Stimulated activated CD4-positive, alpha-beta T cell treated with anti-CD3 and anti-CD28 coated beads, Interleukin-15, amount 100 ng/mL, for 48 hours (primary cell): ENCODE data around the gene PIGU.

Experiments
- DNase-seq, 2 donors: peaks; one replicate each; pipeline ENCODE4 v3.0.0-alpha.2; 2020; ENCODE audit warnings: low read depth in 2 of 2

Gene PIGU

DNA sequence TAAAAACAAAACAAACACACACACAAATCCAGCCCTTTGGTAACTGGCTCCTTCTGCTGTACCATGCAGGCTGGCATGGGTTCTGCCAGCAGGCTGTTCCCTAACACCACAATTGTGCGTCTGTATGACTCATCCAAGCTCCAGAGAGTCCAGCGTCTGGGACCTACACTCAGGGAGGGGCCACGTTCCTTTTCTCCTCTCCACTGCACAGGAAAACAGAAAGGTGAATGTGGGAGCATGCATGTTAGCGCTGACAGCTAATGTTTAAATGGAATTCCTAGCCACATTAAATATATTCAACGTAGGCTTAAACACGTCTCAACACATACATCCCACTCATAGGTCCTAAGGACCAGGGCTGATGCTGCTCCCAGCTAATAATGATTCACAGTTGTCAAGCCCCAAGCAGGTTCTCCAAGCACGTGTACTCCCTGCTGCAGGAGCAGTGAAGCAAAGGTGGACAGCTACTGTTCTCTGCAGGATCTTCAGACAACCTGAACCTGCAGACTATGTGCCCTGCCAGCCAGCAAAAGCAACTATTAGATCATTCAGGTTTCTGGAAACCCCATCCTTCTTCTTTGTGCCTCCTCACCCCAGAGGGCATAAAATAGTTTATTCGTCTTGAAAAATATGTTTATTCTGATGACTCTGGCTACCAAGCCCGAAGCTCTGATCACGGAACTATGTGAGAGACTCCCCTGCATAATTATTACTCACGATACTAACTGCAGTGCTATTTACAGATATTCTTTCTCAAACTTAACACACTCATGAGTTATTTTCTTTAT is 97.5 kb downstream of the PIGU start:
- DNase-seq = no peak

DNA sequence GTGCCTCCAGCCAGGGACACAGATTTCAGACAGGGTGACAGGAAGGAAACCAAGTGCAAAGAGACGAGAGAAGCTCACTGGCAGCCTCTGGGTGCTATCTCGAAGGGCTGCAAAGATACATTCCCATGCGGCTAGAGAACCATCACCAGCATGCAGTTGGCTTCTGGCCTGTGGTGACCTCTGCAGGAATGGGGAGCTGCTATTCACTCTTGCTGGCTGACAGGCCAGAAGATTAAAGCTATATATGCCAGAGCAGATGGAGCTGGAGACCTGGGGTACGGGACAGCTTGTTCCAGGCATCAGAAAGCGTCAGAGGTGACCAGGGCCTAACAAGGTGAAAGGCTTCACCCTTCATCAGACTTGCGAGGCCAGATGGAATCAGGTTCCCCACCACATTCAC is 98.4 kb downstream of the PIGU start:
- DNase-seq = no peak

DNA sequence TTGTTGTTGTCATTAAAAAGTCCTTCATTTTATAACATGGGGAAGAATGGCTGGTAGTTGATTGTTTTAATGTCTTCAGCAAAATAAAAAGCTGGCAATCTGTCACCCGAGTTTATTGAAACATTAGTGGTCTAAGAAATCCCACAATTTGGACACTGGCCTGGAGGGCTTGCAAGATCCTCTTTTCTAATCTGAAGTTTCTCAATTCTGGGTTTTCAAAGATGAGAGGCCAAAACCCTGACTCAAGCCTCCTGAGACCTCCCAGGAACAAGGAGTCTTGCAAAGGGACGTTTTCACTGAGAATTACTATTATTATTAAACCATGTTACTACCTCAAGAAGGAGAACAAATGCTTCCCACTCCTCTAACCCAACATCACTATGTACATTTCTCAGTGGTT is 98.9 kb downstream of the PIGU start:
- no peak for DNase-seq

GRCh38 chr20:34577061-34577460 is 99.8 kb downstream of the PIGU start:
- no peak for DNase-seq

- DNase-seq = no peak
Observed at GRCh38 chr20:34575756-34576155, 101.1 kb downstream of the PIGU start.

DNA sequence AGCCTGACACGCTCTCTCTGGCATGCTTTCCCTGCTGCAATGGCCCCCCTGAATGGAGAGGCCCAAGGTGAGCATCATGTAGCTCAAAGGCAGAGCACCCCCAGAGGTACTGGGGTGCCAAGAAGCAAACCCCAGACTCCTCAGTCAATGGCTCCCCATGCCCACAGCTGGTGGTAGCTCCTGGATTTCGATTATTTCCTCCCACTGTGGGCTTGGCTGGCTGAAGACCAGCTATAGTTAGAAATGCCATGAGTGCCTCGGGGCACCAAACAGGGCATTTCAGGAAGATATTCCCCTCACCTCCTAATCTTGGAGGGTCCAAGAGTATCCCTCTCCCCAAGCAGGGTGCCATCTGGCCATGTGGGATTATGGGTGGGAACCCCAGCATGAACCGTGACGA is 101.6 kb downstream of the PIGU start:
- DNase-seq = no peak

- no peak for DNase-seq
Observed at GRCh38 chr20:34574861-34575260, 102.0 kb downstream of the PIGU start.

GRCh38 chr20:34574426-34574825 is 102.5 kb downstream of the PIGU start:
- DNase-seq = no peak

GRCh38 chr20:34573541-34574300 is 103.2 kb downstream of the PIGU start:
- no peak for DNase-seq

DNA sequence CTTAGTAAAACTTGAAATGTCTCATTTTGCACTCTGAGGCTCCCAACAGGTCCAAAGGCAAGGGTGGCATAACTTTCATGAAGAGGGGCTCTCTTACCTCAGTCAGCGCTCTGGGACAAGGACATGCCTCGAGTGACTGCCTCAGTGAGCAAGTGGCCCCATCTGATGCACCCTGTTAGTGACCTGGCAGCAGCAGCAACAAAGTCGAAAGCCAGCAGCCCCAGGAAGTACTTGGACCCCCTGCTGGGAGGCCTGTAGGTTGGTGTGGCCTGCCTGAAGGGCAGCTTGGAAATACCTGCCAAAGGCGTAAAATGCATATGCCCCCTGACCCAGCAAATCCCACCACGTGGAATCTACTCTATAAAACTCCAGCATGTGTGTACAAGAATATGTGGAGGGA is 105.1 kb downstream of the PIGU start:
- no peak for DNase-seq

DNA sequence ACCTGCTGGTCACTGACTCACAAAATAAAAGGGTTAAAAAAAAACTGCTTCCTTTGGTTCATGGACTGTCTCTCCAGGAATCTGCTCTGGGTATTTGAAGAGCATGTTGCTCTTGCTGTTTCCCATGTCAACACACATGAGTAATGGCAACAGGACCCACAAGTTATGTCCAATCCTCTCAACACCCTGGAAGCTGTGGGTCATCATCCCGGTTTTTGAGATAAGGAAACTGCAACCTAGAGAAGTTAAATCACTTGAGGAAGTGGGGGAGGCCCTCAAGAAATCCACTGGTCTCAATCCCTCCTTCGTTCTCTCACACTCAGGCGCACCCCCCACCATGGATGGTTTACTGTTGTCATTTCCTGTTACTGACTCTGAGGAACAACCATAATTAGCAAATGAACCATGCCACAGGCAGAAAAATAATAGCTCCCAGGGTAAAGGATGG is 106.0 kb downstream of the PIGU start:
- no peak for DNase-seq

DNA sequence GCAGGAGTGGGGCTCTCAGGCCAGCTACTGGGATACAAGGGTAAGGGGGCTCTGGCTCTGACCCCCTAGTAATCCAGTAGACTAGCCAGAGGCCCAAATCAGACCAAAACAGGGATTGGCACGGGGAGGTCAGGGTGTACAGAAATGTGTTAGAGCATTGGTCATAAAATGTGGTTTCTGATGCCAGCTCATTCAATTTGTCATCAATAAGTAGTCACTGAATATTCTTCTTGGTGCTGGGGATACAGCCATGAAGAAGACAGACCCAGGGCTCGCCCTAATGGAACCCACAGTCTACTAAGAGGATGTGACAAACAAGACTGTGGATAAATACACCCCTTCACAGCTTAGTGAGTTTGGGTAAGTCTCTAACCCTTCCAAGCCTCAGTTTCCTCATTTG is 107.3 kb downstream of the PIGU start:
- DNase-seq = no peak

DNA sequence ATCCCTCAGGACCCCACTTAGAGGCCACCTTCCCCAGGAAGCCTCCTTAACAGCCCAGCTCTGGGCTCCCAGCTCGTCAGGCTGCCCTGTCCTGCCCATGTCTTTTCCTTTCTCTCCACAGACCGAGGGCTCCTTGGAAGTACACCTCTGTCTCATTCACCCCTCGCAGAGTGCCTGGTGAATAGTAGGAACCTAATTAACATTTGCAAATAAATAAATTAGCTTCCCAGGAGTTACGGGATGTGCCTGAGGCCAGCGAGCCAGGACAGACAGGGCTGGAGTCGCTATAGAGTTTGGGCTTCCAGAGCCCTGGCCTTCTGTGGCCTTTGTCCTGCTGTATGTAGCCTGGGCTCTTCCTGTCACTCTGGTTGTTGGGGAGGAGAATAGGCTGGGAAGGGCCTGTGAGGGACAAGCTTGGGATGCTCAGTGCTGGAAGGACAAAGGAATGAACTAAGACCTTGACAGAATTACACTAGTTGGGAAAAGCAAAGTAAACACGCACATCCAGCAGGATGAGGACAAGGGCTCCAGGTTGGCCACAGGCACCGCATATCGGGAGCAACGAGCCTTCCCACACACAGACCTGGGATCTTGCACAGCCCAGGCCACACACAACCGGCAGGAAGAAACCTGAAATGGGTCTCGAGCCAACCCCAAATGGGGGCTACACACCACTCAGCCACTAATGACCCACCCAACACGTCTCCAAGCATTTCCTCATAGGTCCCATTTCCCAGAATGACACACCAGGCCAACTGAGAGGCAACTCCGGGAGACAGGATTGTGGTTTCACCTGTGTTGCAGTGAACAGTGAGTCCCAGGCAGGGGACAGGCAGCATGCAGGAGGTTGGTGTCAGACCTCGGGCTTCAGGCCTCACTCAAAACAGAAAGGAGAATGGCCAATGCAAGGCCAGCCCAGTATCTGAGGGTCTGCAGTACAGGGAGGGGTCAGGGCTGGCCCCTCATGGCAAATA is 108.7 kb downstream of the PIGU start:
- no peak for DNase-seq

GRCh38 chr20:34566978-34567891 is 109.7 kb downstream of the PIGU start:
- no peak for DNase-seq

DNA sequence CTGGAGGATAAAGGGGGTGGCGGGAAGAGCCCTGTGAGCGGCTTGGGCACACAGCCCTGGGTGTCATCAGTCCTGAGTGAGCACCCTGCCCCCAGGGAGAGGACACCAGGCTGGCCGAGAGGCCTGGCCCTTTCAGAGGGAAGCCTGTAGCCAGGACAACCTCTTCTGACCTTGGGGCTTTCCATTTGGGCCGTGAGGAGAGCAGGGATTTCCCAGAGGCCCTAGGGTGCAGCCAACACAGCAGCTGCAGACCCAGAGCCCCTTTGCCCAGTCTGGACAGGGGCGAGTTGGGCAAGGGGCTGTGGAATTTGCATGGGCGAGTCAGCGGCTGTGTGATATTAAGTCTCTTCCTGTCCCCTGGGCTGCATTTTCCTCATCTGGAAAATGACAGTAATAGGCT is 112.1 kb downstream of the PIGU start:
- no peak for DNase-seq

- no peak for DNase-seq
Observed at GRCh38 chr20:34562641-34563040, 114.3 kb downstream of the PIGU start.

DNA sequence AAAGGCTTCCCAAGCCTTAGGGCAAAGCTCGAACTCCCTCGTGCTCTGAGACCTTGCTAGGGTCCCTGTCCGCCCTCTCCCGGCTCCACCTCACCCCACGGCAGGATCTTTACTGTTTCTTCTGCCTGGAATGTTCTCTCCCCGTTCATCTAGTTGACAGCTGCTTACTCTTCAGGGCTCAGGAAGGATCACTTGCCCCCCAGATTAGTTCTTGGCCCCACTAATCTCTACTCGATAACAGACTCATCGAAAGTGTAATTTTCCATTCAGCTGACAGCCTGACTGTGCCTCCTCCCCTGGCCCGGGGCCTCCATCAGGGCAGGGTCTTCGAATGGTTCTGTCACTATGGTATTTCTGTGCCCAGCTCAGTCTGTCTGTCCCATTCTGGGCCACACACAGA is 115.2 kb downstream of the PIGU start:
- DNase-seq = no peak

DNA sequence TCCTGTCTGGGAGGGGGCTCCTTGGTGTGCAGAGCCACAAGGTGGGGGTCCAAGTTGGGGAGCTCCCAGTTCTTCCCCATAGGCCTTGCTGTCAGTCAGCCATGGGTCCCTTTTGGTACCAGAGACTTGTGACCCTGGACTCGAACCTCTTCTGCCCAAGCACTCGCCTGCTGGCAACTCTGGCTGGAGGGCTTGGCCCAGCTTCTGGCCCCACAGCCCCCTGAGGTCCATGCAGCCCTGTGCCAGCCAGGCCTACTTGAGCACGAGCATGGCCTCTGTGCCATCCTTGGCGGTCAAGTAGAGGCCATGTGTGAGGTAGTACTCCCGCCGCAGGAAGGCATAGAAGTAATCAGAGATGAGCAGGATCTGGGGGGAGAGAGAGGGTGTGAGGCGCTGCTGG is 116.3 kb downstream of the PIGU start:
- no peak for DNase-seq

DNA sequence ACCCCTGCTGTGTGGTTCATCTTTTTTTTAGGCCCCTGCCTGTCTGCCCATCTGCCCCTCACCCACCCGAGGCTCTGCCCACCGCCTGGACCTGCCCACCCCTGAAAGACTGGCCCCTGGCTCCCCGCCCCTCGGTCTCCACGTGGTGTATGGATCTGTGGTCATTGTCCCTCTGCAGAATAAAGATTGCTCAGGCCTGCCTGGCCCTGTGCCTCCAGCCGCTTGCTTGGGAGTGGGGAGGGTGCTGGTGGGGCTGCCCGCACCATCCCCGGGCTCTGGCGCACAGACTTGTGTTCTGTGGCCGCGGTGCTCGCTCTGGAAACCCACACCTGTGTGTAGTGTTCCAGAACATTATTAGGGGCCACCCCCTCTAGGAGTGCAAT is 116.8 kb downstream of the PIGU start:
- DNase-seq = no peak

DNA sequence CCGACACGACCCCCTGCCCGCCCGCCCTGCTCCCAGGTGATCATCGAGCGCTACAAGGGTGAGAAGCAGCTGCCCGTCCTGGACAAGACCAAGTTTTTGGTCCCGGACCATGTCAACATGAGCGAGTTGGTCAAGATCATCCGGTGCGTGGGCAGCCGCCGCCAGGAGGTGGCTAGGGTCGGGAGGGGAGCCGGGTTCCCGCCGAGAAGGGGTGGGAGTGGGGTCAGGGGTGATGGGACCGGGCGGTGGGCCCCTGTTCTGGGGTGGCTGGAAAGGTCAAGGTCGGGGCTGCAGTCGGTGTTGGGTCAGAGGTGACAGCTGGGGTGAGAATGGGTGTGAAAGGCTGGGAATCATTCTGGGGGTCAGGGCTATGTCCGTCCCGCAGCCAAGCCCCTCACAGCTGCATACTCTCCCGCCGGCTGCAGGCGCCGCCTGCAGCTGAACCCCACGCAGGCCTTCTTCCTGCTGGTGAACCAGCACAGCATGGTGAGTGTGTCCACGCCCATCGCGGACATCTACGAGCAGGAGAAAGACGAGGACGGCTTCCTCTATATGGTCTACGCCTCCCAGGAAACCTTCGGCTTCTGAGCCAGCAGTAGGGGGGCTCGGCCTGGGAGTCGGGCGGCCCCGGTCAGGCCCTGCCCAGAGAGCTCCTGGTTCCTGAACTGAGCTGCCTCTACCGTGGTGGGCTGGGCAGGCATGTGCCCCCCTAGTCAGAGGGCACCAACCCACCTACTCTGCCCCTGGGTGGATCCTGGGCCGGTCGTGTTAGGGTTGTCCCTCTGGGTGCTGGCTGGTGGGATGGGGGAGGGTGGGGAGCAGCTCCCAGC is 117.4 kb downstream of the PIGU start:
- no peak for DNase-seq
